MCF 10A (cell line): ENCODE results near the gene SFI1. TPM values are rescaled to one million over a fixed set of nuclear protein-coding genes. Genes with fewer than 3 reads are reported as not detected.
"Not testable (repeated sequence)": the region's sequence is repeated elsewhere in the genome, so short reads cannot be mapped to it uniquely, and the experiment has no call there.

Experiments
- BruUV-seq: library from RNA; stranded (reverse); fragments of 400-500 nt; replicated peaks from 2 replicates; lab custom pipeline; 2021; lab: Mats Ljungman, UMichigan
- CTCF ChIA-PET: fragments of 300-600 bp; sonication (Branson Sonifier 250); formaldehyde crosslinking; extraction: SDS; loops from one replicate; lab custom pipeline; 2021; ENCODE audit warnings: antibody characterized with exemption, inconsistent platforms; lab: Yijun Ruan, JAX
- POLR2A ChIA-PET: fragments of 300-600, 350-650 bp; sonication (Branson Sonifier 250); formaldehyde crosslinking; extraction: SDS; loops from one replicate; lab custom pipeline; 2020; ENCODE audit warnings: antibody characterized with exemption, inconsistent platforms; lab: Yijun Ruan, JAX
- DNase-seq: peaks from one replicate; pipeline ENCODE4 v3.0.0-alpha.2; 2018; ENCODE audit not compliant: unreplicated experiment
- H3K27ac Mint-ChIP-seq: one replicate; pipeline ENCODE4 v1.8.0; 2022; ENCODE audit warnings: mild to moderate bottlenecking, low read depth, mixed read lengths; ENCODE audit not compliant: unreplicated experiment
- H3K27me3 Mint-ChIP-seq: one replicate; pipeline ENCODE4 v1.8.0; 2022; ENCODE audit warnings: mixed read lengths; ENCODE audit not compliant: insufficient read depth, unreplicated experiment
- H3K36me3 Mint-ChIP-seq: one replicate; pipeline ENCODE4 v1.8.0; 2022; ENCODE audit warnings: mild to moderate bottlenecking, moderate library complexity, mixed read lengths; ENCODE audit not compliant: insufficient read depth, unreplicated experiment
- H3K4me1 Mint-ChIP-seq: one replicate; pipeline ENCODE4 v1.8.0; 2022; ENCODE audit warnings: mixed read lengths; ENCODE audit not compliant: insufficient read depth, unreplicated experiment
- H3K4me3 Mint-ChIP-seq: one replicate; pipeline ENCODE4 v1.8.0; 2022; ENCODE audit warnings: mild to moderate bottlenecking, moderate library complexity, mixed read lengths; ENCODE audit not compliant: unreplicated experiment
- H3K9me3 Mint-ChIP-seq: one replicate; pipeline ENCODE4 v1.8.0; 2022; ENCODE audit warnings: mixed read lengths; ENCODE audit not compliant: unreplicated experiment
- intact Hi-C: fragments of 100-400 bp; cut with micrococcal nuclease; formaldehyde crosslinking; loops from 2 replicates; pipeline ENCODE4 v1.14.1; 2022
- total RNA-seq: library from RNA; stranded (reverse); gene quantifications from 2 replicates; pipeline ENCODE4 v1.2.3, GENCODE V29; 2022
- TF ChIP-seq, protein P1 (sequence below): fragments of 200-600 bp; IDR thresholded peaks from one replicate; pipeline ENCODE4 v1.8.0; 2022; ENCODE audit warnings: antibody characterized with exemption, mild to moderate bottlenecking; ENCODE audit not compliant: unreplicated experiment

SFI1 gene
- total RNA-seq, 1 experiment from 2014 or later = 36.2 TPM

DNA sequence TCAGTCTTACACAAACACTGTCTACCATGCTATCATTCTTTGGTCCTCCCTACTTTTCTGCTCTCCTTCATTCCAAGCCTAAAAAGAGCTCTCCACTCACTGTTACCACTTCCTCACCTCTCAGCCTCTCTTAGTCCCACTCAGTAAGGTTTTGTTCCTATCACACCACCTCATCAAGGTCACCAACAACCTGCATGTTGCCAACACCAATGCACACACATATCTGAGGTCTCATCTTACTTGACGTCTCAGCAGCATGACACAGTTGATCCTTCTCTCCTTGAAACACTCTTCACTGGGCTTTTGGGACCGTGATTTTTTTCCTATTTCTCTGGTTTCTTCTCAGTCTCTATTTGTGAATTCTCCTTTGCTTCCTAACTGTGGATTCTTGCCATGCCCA lies 157.6 kb downstream of the SFI1 start:
- ChIA-PET POLR2A (interaction anchor here (0.9 to 2.0 kb wide), 2 partner anchors 8 to 292 kb away, joined by 3 to 17 read pairs; partner anchors contain the start of gene PISD), CTCF (interaction anchor here (1.3 kb wide), 1 partner anchor 23 kb away, joined by 4 read pairs; no protein-coding TSS in a partner anchor)
- peak overlapping the region; percentile 16 for H3K27ac Mint-ChIP-seq
- DNase-seq = no peak
- peaks cover 42% of the 10 kb centered on the region for H3K36me3 Mint-ChIP-seq
- no peak overlapping the region for H3K4me3 Mint-ChIP-seq
- intact Hi-C loops = no loop called here
- TF ChIP-seq, protein P1, sequence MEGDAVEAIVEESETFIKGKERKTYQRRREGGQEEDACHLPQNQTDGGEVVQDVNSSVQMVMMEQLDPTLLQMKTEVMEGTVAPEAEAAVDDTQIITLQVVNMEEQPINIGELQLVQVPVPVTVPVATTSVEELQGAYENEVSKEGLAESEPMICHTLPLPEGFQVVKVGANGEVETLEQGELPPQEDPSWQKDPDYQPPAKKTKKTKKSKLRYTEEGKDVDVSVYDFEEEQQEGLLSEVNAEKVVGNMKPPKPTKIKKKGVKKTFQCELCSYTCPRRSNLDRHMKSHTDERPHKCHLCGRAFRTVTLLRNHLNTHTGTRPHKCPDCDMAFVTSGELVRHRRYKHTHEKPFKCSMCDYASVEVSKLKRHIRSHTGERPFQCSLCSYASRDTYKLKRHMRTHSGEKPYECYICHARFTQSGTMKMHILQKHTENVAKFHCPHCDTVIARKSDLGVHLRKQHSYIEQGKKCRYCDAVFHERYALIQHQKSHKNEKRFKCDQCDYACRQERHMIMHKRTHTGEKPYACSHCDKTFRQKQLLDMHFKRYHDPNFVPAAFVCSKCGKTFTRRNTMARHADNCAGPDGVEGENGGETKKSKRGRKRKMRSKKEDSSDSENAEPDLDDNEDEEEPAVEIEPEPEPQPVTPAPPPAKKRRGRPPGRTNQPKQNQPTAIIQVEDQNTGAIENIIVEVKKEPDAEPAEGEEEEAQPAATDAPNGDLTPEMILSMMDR = no peak
- H3K9me3 Mint-ChIP-seq = no peaks in the 10 kb centered on the region
- peaks cover 16% of the 10 kb centered on the region for H3K4me1 Mint-ChIP-seq
- no peaks in the 10 kb centered on the region for H3K27me3 Mint-ChIP-seq
- no TSS peak for BruUV-seq

DNA sequence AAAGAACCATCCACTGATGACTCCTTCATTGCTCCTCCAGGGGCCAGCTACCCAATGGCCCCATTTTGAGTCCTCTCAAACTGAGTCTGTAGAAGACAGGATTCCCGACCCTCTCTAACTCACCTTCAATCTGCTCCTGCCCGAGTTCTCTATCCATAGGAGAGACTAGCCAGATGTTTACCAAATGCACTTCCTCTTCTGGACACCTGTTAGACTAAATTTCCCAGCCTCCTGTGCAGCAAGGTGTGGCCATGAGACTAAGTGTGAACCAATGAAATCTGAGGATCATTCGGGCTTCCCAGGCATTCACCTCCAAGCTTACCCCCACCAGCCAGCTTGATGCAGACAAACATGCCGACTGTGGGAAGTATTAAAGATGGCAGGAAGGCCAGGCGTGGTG lies 158.1 kb downstream of the SFI1 start:
- POLR2A ChIA-PET = interaction anchor here (0.9 kb wide), 1 partner anchor 291 kb away, joined by 3 read pairs; no protein-coding TSS in a partner anchor
- peak overlapping the region; percentile 16 for H3K27ac Mint-ChIP-seq
- H3K9me3 Mint-ChIP-seq = no peaks in the 10 kb centered on the region
- CTCF ChIA-PET = interaction anchor here (0.8 to 1.3 kb wide), 3 partner anchors 11 to 316 kb away, joined by 3 to 5 read pairs (median 4); no protein-coding TSS in a partner anchor
- no peaks in the 10 kb centered on the region for H3K27me3 Mint-ChIP-seq
- TF ChIP-seq, protein P1 = no peak
- intact Hi-C loops = no loop called here
- BruUV-seq = no TSS peak
- peaks cover 20% of the 10 kb centered on the region for H3K4me1 Mint-ChIP-seq
- DNase-seq = no peak
- H3K36me3 Mint-ChIP-seq = peaks cover 42% of the 10 kb centered on the region
- H3K4me3 Mint-ChIP-seq = no peak overlapping the region

DNA sequence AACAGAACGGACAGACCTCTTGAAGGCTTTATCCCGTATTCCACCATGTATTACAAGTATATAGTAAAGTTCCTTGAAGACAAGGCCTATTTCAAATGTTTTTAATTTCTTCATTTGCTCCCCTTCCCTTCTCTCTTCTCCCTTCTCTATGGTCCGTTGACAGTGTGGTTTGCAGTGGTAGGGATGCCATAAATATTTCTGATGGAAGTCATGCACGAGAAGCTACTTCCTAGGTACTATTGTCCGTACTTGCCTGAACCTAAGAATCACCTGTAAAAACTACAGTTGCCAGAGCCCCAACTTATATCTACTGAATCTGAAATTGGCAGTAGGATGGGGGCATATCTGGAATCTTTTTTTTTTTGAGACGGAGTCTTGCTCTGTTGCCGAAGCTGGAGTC lies 162.9 kb downstream of the SFI1 start:
- H3K9me3 Mint-ChIP-seq = no peaks in the 10 kb centered on the region
- H3K27ac Mint-ChIP-seq = peak overlapping the region; percentile 100
- no peak for DNase-seq
- peak overlapping the region; percentile 100 for H3K4me3 Mint-ChIP-seq
- BruUV-seq = no TSS peak
- ChIA-PET POLR2A (interaction anchor here (1.2 to 6.2 kb wide), 4 partner anchors 9 to 87 kb away, joined by 6 to 107 read pairs (median 48); no protein-coding TSS in a partner anchor), CTCF (no interaction called here)
- H3K4me1 Mint-ChIP-seq = peaks cover 27% of the 10 kb centered on the region
- H3K36me3 Mint-ChIP-seq = peaks cover 49% of the 10 kb centered on the region
- intact Hi-C loops = no loop called here
- H3K27me3 Mint-ChIP-seq = no peaks in the 10 kb centered on the region
- TF ChIP-seq, protein P1 = no peak

DNA sequence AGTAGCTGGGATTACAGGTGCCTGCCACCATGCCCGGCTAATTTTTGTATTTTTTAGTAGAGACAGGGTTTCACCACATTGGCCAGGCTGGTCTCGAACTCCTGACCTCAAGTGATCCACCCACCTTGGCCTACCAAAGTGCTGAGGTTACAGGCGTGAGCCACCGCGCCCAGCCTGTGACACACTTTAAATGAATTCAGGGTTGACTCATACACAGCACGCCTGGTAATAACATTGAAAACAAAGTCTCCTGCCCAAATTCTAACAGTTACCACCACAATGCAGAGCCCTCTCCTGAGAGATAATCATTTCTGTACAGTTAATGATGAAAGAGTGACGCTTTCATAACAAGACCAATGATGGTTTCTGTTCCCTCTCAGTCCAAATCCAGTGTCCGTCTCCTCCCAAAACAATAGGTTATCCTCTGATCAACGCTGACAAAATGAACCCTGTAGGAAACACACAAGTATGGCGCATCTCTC lies 164.6 kb downstream of the SFI1 start:
- not testable (repeated sequence) for BruUV-seq, H3K9me3 Mint-ChIP-seq, H3K27me3 Mint-ChIP-seq
- Mint-ChIP-seq H3K36me3 (peaks cover 44% of the 10 kb centered on the region), H3K27ac (peak overlapping the region; percentile 100), H3K4me1 (peaks cover 25% of the 10 kb centered on the region), H3K4me3 (peak overlapping the region; percentile 100)
- intact Hi-C loops = loop anchor here (5.0 kb wide), 2 partner anchors 91 to 211 kb away; partner anchors contain the start of genes DEPDC5 and PRR14L
- ChIA-PET CTCF (interaction anchor here (0.7 to 1.5 kb wide), 8 partner anchors 8 to 474 kb away, joined by 3 to 7 read pairs (median 4); no protein-coding TSS in a partner anchor), POLR2A (interaction anchor here (0.6 to 6.2 kb wide), 31 partner anchors 8 to 309 kb away, joined by 3 to 107 read pairs (median 6); partner anchors contain the start of genes DEPDC5, PRR14L, SFI1 and YWHAH)
- peak; percentile 77 for DNase-seq
